IMR-90 (cell line): ENCODE results near the gene CCDC102A. TPM values are rescaled to one million over a fixed set of nuclear protein-coding genes. Genes with fewer than 3 reads are reported as not detected.
"Not testable (repeated sequence)": the region's sequence is repeated elsewhere in the genome, so short reads cannot be mapped to it uniquely, and the experiment has no call there.

Experiments
- ATAC-seq: fragments of 200-7000 bp; cut with Tn5 transposase; 2 replicates; pipeline ENCODE4 v1.9.1; 2020; ENCODE audit warnings: low read depth, mild to moderate bottlenecking, moderate library complexity
- BruUV-seq: library from RNA; stranded (reverse); fragments of 400-500 nt; replicated peaks from 2 replicates; lab custom pipeline; 2021; lab: Mats Ljungman, UMichigan
- CTCF ChIA-PET: fragments of 300-600 bp; formaldehyde crosslinking; extraction: SDS; loops from one replicate; lab custom pipeline; 2021; ENCODE audit warnings: antibody characterized with exemption; lab: Yijun Ruan, JAX
- POLR2A ChIA-PET: fragments of 300-600 bp; sonication (Branson Sonifier 250); formaldehyde crosslinking; loops from one replicate; lab custom pipeline; 2022; ENCODE audit warnings: antibody characterized with exemption; ENCODE audit not compliant: unreplicated experiment; lab: Charles Lee
- DNase-seq: peaks from one replicate; pipeline ENCODE4 v3.0.0; 2013
- H2AFZ ChIP-seq: replicated peaks from 2 replicates; pipeline ENCODE3; 2013; ENCODE audit warnings: low read length, mild to moderate bottlenecking; ENCODE audit not compliant: poor library complexity
- H2AK5ac ChIP-seq: 2 replicates; pipeline ENCODE4 v1.6.1; 2013; ENCODE audit warnings: low read depth, low read length, inconsistent platforms
- H2AK9ac ChIP-seq: replicated peaks from 2 replicates; pipeline ENCODE3; 2013; ENCODE audit warnings: mild to moderate bottlenecking, low read depth, low read length, moderate library complexity; ENCODE audit not compliant: poor library complexity
- H2BK120ac ChIP-seq: 2 replicates; pipeline ENCODE4 v1.6.1; 2013; ENCODE audit warnings: low read depth, low read length, inconsistent platforms
- H2BK15ac ChIP-seq: 3 replicates; pipeline ENCODE4 v1.6.1; 2013; ENCODE audit warnings: low read depth, low read length, inconsistent platforms
- H2BK20ac ChIP-seq: 2 replicates; pipeline ENCODE4 v1.6.1; 2013; ENCODE audit warnings: low read depth, mild to moderate bottlenecking, inconsistent platforms, low read length, moderate library complexity
- H2BK5ac ChIP-seq: 2 replicates; pipeline ENCODE4 v1.6.1; 2013; ENCODE audit warnings: mild to moderate bottlenecking, low read depth, low read length, inconsistent platforms; ENCODE audit not compliant: poor library complexity, severe bottlenecking
- H3K14ac ChIP-seq: replicated peaks from 2 replicates; pipeline ENCODE4 v1.6.1; 2013; ENCODE audit warnings: low read depth, low read length, inconsistent platforms
- H3K18ac ChIP-seq: 2 replicates; pipeline ENCODE4 v1.6.1; 2013; ENCODE audit warnings: low read depth, low read length, control low read depth
- H3K23ac ChIP-seq: 2 replicates; pipeline ENCODE4 v1.6.1; 2013; ENCODE audit warnings: low read depth, low read length, inconsistent platforms
- H3K27ac ChIP-seq: 2 replicates; pipeline ENCODE4 v1.5.1; 2013; ENCODE audit warnings: mild to moderate bottlenecking, control low read depth, low read length; ENCODE audit not compliant: insufficient read depth
- H3K27me3 ChIP-seq: 2 replicates; pipeline ENCODE4 v1.6.1; 2013; ENCODE audit warnings: low read length; ENCODE audit not compliant: control insufficient read depth, insufficient read depth
- H3K36me3 ChIP-seq: 2 replicates; pipeline ENCODE4 v1.6.1; 2013; ENCODE audit warnings: low read length, mixed read lengths; ENCODE audit not compliant: control insufficient read depth, insufficient read depth
- H3K4ac ChIP-seq: 2 replicates; pipeline ENCODE4 v1.6.1; 2013; ENCODE audit warnings: low read depth, low read length, inconsistent platforms
- H3K4me1 ChIP-seq: 2 replicates; pipeline ENCODE4 v1.6.1; 2013; ENCODE audit warnings: low read length, mixed read lengths; ENCODE audit not compliant: control insufficient read depth, insufficient read depth
- H3K4me2 ChIP-seq: 2 replicates; pipeline ENCODE4 v1.6.1; 2013; ENCODE audit warnings: low read depth, mild to moderate bottlenecking, control low read depth, low read length, moderate library complexity
- H3K4me3 ChIP-seq: 2 replicates; pipeline ENCODE4 v1.5.1; 2013; ENCODE audit warnings: low read depth, mild to moderate bottlenecking, control low read depth, low read length, moderate library complexity; ENCODE audit not compliant: insufficient read depth
- H3K56ac ChIP-seq: 2 replicates; pipeline ENCODE4 v1.6.1; 2013; ENCODE audit warnings: low read length, inconsistent platforms; ENCODE audit not compliant: insufficient read depth; ENCODE audit errors: extremely low read depth
- H3K79me1 ChIP-seq, 2 experiments: 2 replicates each; pipeline ENCODE4 v1.6.1; 2013; ENCODE audit warnings: low read length in 2 of 2, inconsistent platforms in 1 of 2, low read depth in 1 of 2
- H3K9ac ChIP-seq: 2 replicates; pipeline ENCODE4 v1.6.1; 2013; ENCODE audit warnings: low read depth, low read length, control low read depth
- H3K9me1 ChIP-seq: 2 replicates; pipeline ENCODE4 v1.6.1; 2013; ENCODE audit warnings: low read length, inconsistent platforms; ENCODE audit not compliant: insufficient read depth
- H3K9me3 ChIP-seq: 2 replicates; pipeline ENCODE4 v1.6.1; 2013; ENCODE audit warnings: low read length; ENCODE audit not compliant: control insufficient read depth, insufficient read depth
- H4K20me1 ChIP-seq: 2 replicates; pipeline ENCODE4 v1.6.1; 2013; ENCODE audit warnings: low read length, inconsistent platforms; ENCODE audit not compliant: insufficient read depth
- H4K5ac ChIP-seq: 2 replicates; pipeline ENCODE4 v1.6.1; 2013; ENCODE audit warnings: mild to moderate bottlenecking, low read depth, low read length, control low read depth
- H4K8ac ChIP-seq, 2 experiments: 2 replicates each; pipeline ENCODE4 v1.6.1; 2013; ENCODE audit warnings: low read depth in 2 of 2, low read length in 2 of 2, control low read depth in 1 of 2, inconsistent platforms in 1 of 2
- H4K91ac ChIP-seq: 2 replicates; pipeline ENCODE4 v1.6.1; 2013; ENCODE audit warnings: low read depth, low read length, inconsistent platforms; ENCODE audit not compliant: insufficient read depth
- WGBS, 2 experiments: methylation state at CpG; one replicate each; pipeline versions ENCODE4 v1.1.5 to v1.1.7; 2013; ENCODE audit warnings: missing lambda C conversion rate in 2 of 2; ENCODE audit not compliant: insufficient read length in 1 of 2; ENCODE audit errors: extremely low coverage in 2 of 2; 5-methylcytosine and 5-hydroxymethylcytosine counted together
- dilution Hi-C: fragments of 300-500 bp; cut with HindIII; formaldehyde crosslinking; loops from one replicate; pipeline ENCODE4 v1.14.3; 2018; ENCODE audit warnings: low sequenced_read_pairs; ENCODE audit not compliant: unreplicated experiment
- in situ Hi-C: fragments of 300-500 bp; cut with MboI; formaldehyde crosslinking; loops from 3 replicates; pipeline ENCODE4 v1.14.3; 2019; ENCODE audit warnings: low sequenced_read_pairs, inconsistent platforms, mixed read lengths
- intact Hi-C: fragments of 100-400 bp; cut with micrococcal nuclease; formaldehyde crosslinking; loops from 2 replicates; pipeline ENCODE4 v1.10.0; 2022
- polyA plus RNA-seq, 3 experiments: library from polyadenylated mRNA; depleted of rRNA; stranded (reverse); fragments of >200 nt; gene quantifications; 2 replicates each; pipeline ENCODE4 v1.2.3, GENCODE V29; 2012; ENCODE audit warnings: low replicate concordance in 1 of 3
- total RNA-seq: library from RNA; depleted of rRNA; stranded (reverse); fragments of >200 nt; gene quantifications from 2 replicates; pipeline ENCODE4 v1.2.3, GENCODE V29; 2012

CCDC102A gene
- total and polyA plus RNA-seq, 2 of the 4 experiments (the other 2 are of a cell fraction): 5.4 to 8.5 TPM

DNA sequence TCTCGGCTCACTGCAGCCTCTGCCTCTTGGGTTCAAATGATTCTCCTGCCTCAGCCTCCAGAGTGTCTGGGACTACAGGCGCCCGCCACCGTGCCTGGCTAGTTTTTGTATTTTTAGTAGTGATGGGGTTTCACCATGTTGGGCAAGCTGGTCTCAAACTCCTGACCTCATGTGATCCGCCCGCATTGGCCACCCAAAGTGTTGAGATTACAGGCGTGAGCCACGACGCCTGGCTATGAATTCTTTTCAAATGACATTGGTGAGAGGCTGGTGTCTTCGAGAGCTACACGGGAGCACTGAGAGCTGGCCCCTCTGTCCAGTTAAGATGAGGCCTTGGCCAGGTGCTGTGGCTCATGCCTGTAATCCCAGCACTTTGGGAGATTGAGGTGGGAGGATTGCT lies 36.4 kb downstream of the CCDC102A start:
- H4K5ac ChIP-seq, H2BK5ac ChIP-seq, H3K4me2 ChIP-seq, dilution Hi-C loops, H2AK5ac ChIP-seq, POLR2A ChIA-PET, H2AK9ac ChIP-seq, H2BK120ac ChIP-seq, H3K56ac ChIP-seq, H3K79me1 ChIP-seq, H3K9ac ChIP-seq, H3K9me3 ChIP-seq, H2BK20ac ChIP-seq, H4K91ac ChIP-seq, H3K4me1 ChIP-seq, intact Hi-C loops, H3K14ac ChIP-seq, H2BK15ac ChIP-seq, CTCF ChIA-PET, DNase-seq, H3K23ac ChIP-seq, H4K20me1 ChIP-seq, H3K4ac ChIP-seq, H3K9me1 ChIP-seq, ATAC-seq, H3K4me3 ChIP-seq, H3K27ac ChIP-seq, BruUV-seq, H3K18ac ChIP-seq, H3K36me3 ChIP-seq, H4K8ac ChIP-seq, in situ Hi-C loops, H2AFZ ChIP-seq: not testable (repeated sequence)
- H3K27me3 ChIP-seq: peaks cover 64% of the 10 kb centered on the region
- WGBS, 2 experiments: 73% methylated on average over 3 of the region's 11 CpGs; no CpG with 5 or more reads in 1 of the 2 experiments
